Stomach smooth muscle (tissue), 2 donors: ENCODE data around the gene PDLIM5.

Experiments used
- H3K27ac ChIP-seq: one replicate; pipeline ENCODE4 v1.7.0; 2013; ENCODE audit warnings: mild to moderate bottlenecking, low read length, inconsistent platforms
- H3K27me3 ChIP-seq, 2 donors: one replicate each; pipeline ENCODE4 v1.7.0; 2013; ENCODE audit warnings: low read length in 2 of 2; ENCODE audit not compliant: insufficient read depth in 2 of 2, control insufficient read depth in 1 of 2
- H3K36me3 ChIP-seq, 2 donors: one replicate each; pipeline ENCODE4 v1.7.0; 2013; ENCODE audit warnings: low read length in 2 of 2; ENCODE audit not compliant: control insufficient read depth in 2 of 2, insufficient read depth in 2 of 2
- H3K4me1 ChIP-seq: one replicate; pipeline ENCODE4 v1.7.0; 2013; ENCODE audit warnings: low read length; ENCODE audit not compliant: control insufficient read depth, insufficient read depth
- H3K4me3 ChIP-seq, 2 donors: one replicate each; pipeline ENCODE4 v1.7.0; 2013; ENCODE audit warnings: low read length in 2 of 2
- H3K9ac ChIP-seq, 2 donors: one replicate each; pipeline ENCODE4 v1.7.0; 2013; ENCODE audit warnings: low read length in 2 of 2, mild to moderate bottlenecking in 1 of 2
- H3K9me3 ChIP-seq, 2 donors: one replicate each; pipeline ENCODE4 v1.7.0; 2013; ENCODE audit warnings: low read length in 2 of 2; ENCODE audit not compliant: control insufficient read depth in 2 of 2
- donor health status: healthy.
- donor health status: Pancreatic carcinoma.

The PDLIM5 gene

GRCh38 chr4:94686086-94686485, 234.3 kb downstream of the PDLIM5 start:
- no peaks in the 10 kb centered on the region for H3K4me1 ChIP-seq
- no peaks in the 10 kb centered on the region for H3K9me3 ChIP-seq
- no peak overlapping the region for H3K4me3 ChIP-seq
- H3K36me3 ChIP-seq, result no peaks in the 10 kb centered on the region
- no peaks in the 10 kb centered on the region for H3K27me3 ChIP-seq
- H3K27ac ChIP-seq, result no peak overlapping the region
- no peak overlapping the region for H3K9ac ChIP-seq

GRCh38 chr4:94689155-94689860, 237.6 kb downstream of the PDLIM5 start:
- Histone ChIP-seq H3K36me3 (no peaks in the 10 kb centered on the region), H3K27ac (no peak overlapping the region), H3K27me3 (no peaks in the 10 kb centered on the region), H3K4me3 (no peak overlapping the region), H3K4me1 (no peaks in the 10 kb centered on the region), H3K9me3 (no peaks in the 10 kb centered on the region), H3K9ac (no peak overlapping the region)

- Histone ChIP-seq H3K27me3 (no peaks in the 10 kb centered on the region), H3K9ac (no peak overlapping the region), H3K27ac (no peak overlapping the region), H3K4me3 (no peak overlapping the region), H3K4me1 (no peaks in the 10 kb centered on the region), H3K9me3 (no peaks in the 10 kb centered on the region), H3K36me3 (no peaks in the 10 kb centered on the region)
Observed at GRCh38 chr4:94690851-94691254, 239.1 kb downstream of the PDLIM5 start.

GRCh38 chr4:94691552-94691951, 239.8 kb downstream of the PDLIM5 start:
- Histone ChIP-seq H3K36me3 (no peaks in the 10 kb centered on the region), H3K4me3 (no peak overlapping the region), H3K27ac (no peak overlapping the region), H3K9me3 (no peaks in the 10 kb centered on the region), H3K27me3 (no peaks in the 10 kb centered on the region), H3K4me1 (no peaks in the 10 kb centered on the region), H3K9ac (no peak overlapping the region)

GRCh38 chr4:94695384-94695783, 243.6 kb downstream of the PDLIM5 start:
- no peak overlapping the region for H3K4me3 ChIP-seq
- H3K9ac ChIP-seq, result no peak overlapping the region
- H3K27me3 ChIP-seq, result no peaks in the 10 kb centered on the region
- H3K9me3 ChIP-seq, result no peaks in the 10 kb centered on the region
- no peaks in the 10 kb centered on the region for H3K4me1 ChIP-seq
- H3K27ac ChIP-seq, result no peak overlapping the region
- H3K36me3 ChIP-seq, result no peaks in the 10 kb centered on the region

- Histone ChIP-seq H3K4me1 (no peaks in the 10 kb centered on the region), H3K4me3 (no peak overlapping the region), H3K9me3 (no peaks in the 10 kb centered on the region), H3K36me3 (no peaks in the 10 kb centered on the region), H3K9ac (no peak overlapping the region), H3K27ac (no peak overlapping the region), H3K27me3 (no peaks in the 10 kb centered on the region)
Observed at GRCh38 chr4:94698187-94698586, 246.4 kb downstream of the PDLIM5 start.

- H3K36me3 ChIP-seq, result no peaks in the 10 kb centered on the region
- no peak overlapping the region for H3K4me3 ChIP-seq
- H3K27me3 ChIP-seq, result no peaks in the 10 kb centered on the region
- no peak overlapping the region for H3K27ac ChIP-seq
- H3K9me3 ChIP-seq, result no peaks in the 10 kb centered on the region
- H3K4me1 ChIP-seq, result no peaks in the 10 kb centered on the region
- H3K9ac ChIP-seq, result no peak overlapping the region
Observed at GRCh38 chr4:94700298-94700697, 248.6 kb downstream of the PDLIM5 start.

- H3K4me1 ChIP-seq, result no peaks in the 10 kb centered on the region
- no peak overlapping the region for H3K4me3 ChIP-seq
- H3K27me3 ChIP-seq, result no peaks in the 10 kb centered on the region
- H3K27ac ChIP-seq, result no peak overlapping the region
- no peak overlapping the region for H3K9ac ChIP-seq
- H3K36me3 ChIP-seq, result no peaks in the 10 kb centered on the region
- H3K9me3 ChIP-seq, result no peaks in the 10 kb centered on the region
Observed at GRCh38 chr4:94701631-94702300, 250.0 kb downstream of the PDLIM5 start.

- H3K36me3 ChIP-seq, result no peaks in the 10 kb centered on the region
- H3K9ac ChIP-seq, result no peak overlapping the region
- no peak overlapping the region for H3K27ac ChIP-seq
- no peaks in the 10 kb centered on the region for H3K4me1 ChIP-seq
- no peak overlapping the region for H3K4me3 ChIP-seq
- H3K27me3 ChIP-seq, result no peaks in the 10 kb centered on the region
- H3K9me3 ChIP-seq, result no peaks in the 10 kb centered on the region
Observed at GRCh38 chr4:94711635-94712034, 259.9 kb downstream of the PDLIM5 start.

- Histone ChIP-seq H3K27me3 (no peaks in the 10 kb centered on the region), H3K9me3 (no peaks in the 10 kb centered on the region), H3K27ac (no peak overlapping the region), H3K36me3 (no peaks in the 10 kb centered on the region), H3K4me3 (no peak overlapping the region), H3K9ac (no peak overlapping the region), H3K4me1 (no peaks in the 10 kb centered on the region)
Observed at GRCh38 chr4:94714365-94715160, 262.8 kb downstream of the PDLIM5 start.
